ENCODE results near the gene MICALL2. TPM values are rescaled to one million over a fixed set of nuclear protein-coding genes. Genes with fewer than 3 reads are reported as not detected.

The MICALL2 gene
- polyA plus RNA-seq, 1 of the 3 experiments (the other 2 are of a cell fraction), result 38.8 TPM

- no peaks in the 10 kb centered on the region for H3K9me2 ChIP-seq
- peaks cover 5 to 29% of the 10 kb centered on the region in 2 experiments; a peak in 2 of 4 replicates for H3K4me1 ChIP-seq (ENCODE audit: control insufficient read depth in 1 of 2, insufficient read depth in 2 of 2, low read depth in 1 of 2, low read length in 1 of 2)
- no peaks in the 10 kb centered on the region for H3K9me3 ChIP-seq
- no peak overlapping the region for H2AFZ ChIP-seq (ENCODE audit: low read depth)
- peaks cover 31% of the 10 kb centered on the region for H4K20me1 ChIP-seq (ENCODE audit: insufficient read depth)
- DNase-seq, result no peak
- H3K4me2 ChIP-seq, result peak overlapping the region; percentile 100
- 46% methylated on average over 15 of the region's 20 CpGs for WGBS (ENCODE audit: low lambda C conversion rate)
- H3K27me3 ChIP-seq (ENCODE audit: insufficient read depth), result no peaks in the 10 kb centered on the region
- TF ChIP-seq MEF2A (IDR thresholded peaks at IDR 0.05; ENCODE audit: borderline replicate concordance, low read depth) (no peak), TEAD4 (IDR thresholded peaks at IDR 0.05; ENCODE audit: borderline replicate concordance, insufficient read depth) (no peak), IRF3 (IDR thresholded peaks at IDR 0.05; ENCODE audit: low read depth, low read length) (no peak), SMC3 (IDR thresholded peaks at IDR 0.05; ENCODE audit: low read depth, low read length) (no peak), YY1 (IDR thresholded peaks at IDR 0.05; ENCODE audit: low read depth) (no peak), MAX (IDR thresholded peaks at IDR 0.05; ENCODE audit: low read depth) (no peak), NRF1 (IDR thresholded peaks at IDR 0.05; ENCODE audit: low read depth, low read length) (no peak), EP300 (IDR thresholded peaks at IDR 0.05; ENCODE audit: borderline replicate concordance in 1 of 2, low read depth in 1 of 2, low read length in 1 of 2) (no peak), FOXJ3 (CRISPR knock-in tag; IDR thresholded peaks at IDR 0.05) (no peak), RXRA (IDR thresholded peaks at IDR 0.05; ENCODE audit: borderline replicate concordance, low read depth) (no peak), GATA2 (CRISPR knock-in tag; IDR thresholded peaks at IDR 0.05) (no peak), USF2 (IDR thresholded peaks at IDR 0.05; ENCODE audit: borderline replicate concordance, low read depth, low read length) (no peak), RAD21 (IDR thresholded peaks at IDR 0.05; ENCODE audit: low read length) (no peak), NFIC (IDR thresholded peaks at IDR 0.05; ENCODE audit: borderline replicate concordance) (no peak), PBX3 (IDR thresholded peaks at IDR 0.05) (no peak), CTCF (IDR thresholded peaks at IDR 0.05) (no peak), FOSL2 (IDR thresholded peaks at IDR 0.05; ENCODE audit: borderline replicate concordance, low read depth) (no peak), REST (IDR thresholded peaks at IDR 0.05; ENCODE audit: low read depth, low read length) (no peak), USF1 (IDR thresholded peaks at IDR 0.05; ENCODE audit: borderline replicate concordance, low read depth) (no peak)
- H3F3A ChIP-seq (replicated peaks; ENCODE audit: insufficient read depth), result peaks cover 8% of the 10 kb centered on the region
- H3K9ac ChIP-seq, result peak overlapping the region; percentile 95
- no peak overlapping the region for H3K27ac ChIP-seq (ENCODE audit: low read depth in 2 of 2, low read length in 1 of 2)
- ChIA-PET POLR2A (no interaction called here), CTCF (interaction anchor here (1.2 to 4.3 kb wide), 4 partner anchors 11 to 71 kb away, joined by 4 to 31 read pairs (median 7); no protein-coding TSS in a partner anchor)
- H3K36me3 ChIP-seq (replicated peaks in 1 of 2; ENCODE audit: control insufficient read depth in 1 of 2, insufficient read depth in 2 of 2, low read length in 1 of 2), result peaks cover 23 to 40% of the 10 kb centered on the region in 2 experiments
- peak overlapping the region; percentile 87 to 96 for H3K4me3 ChIP-seq (ENCODE audit: low read depth in 2 of 2, low read length in 1 of 2)
- H3K79me2 ChIP-seq (ENCODE audit: insufficient read depth), result peaks cover 42% of the 10 kb centered on the region
Observed at GRCh38 chr7:1502845-1503244, 43.6 kb upstream of the MICALL2 start.

Data from SK-N-SH (cell line).